Iris pigment epithelial cell (primary cell): ENCODE measurements around the gene CCDC6.
"Not testable (repeated sequence)": the region's sequence is repeated elsewhere in the genome, so short reads cannot be mapped to it uniquely, and the experiment has no call there.

Experiments
- DNase-seq: peaks from one replicate; pipeline ENCODE4 v3.0.0-alpha.2; 2011; ENCODE audit warnings: low read depth

The CCDC6 gene

GRCh38 chr10:59880971-59881510 lies 25.3 kb downstream of the CCDC6 start:
- no peak for DNase-seq

- DNase-seq, result no peak
Measured at GRCh38 chr10:59880019-59880717, 26.2 kb downstream of the CCDC6 start.

GRCh38 chr10:59879363-59879913 lies 26.9 kb downstream of the CCDC6 start:
- DNase-seq, result no peak

GRCh38 chr10:59878915-59879314 lies 27.4 kb downstream of the CCDC6 start:
- no peak for DNase-seq

- DNase-seq, result no peak
Measured at GRCh38 chr10:59878289-59878688, 28.1 kb downstream of the CCDC6 start.

- peak; percentile 92 for DNase-seq
Measured at GRCh38 chr10:59877191-59877671, 29.1 kb downstream of the CCDC6 start.

GRCh38 chr10:59876695-59877094 lies 29.7 kb downstream of the CCDC6 start:
- peak; percentile 57 for DNase-seq

GRCh38 chr10:59876208-59876607 lies 30.1 kb downstream of the CCDC6 start:
- DNase-seq, result not testable (repeated sequence)

- DNase-seq, result no peak
Measured at GRCh38 chr10:59873896-59874295, 32.5 kb downstream of the CCDC6 start.

GRCh38 chr10:59872892-59873463 lies 33.4 kb downstream of the CCDC6 start:
- peak; percentile 97 for DNase-seq

- no peak for DNase-seq
Measured at GRCh38 chr10:59870152-59870551, 36.2 kb downstream of the CCDC6 start.

- DNase-seq, result no peak
Measured at GRCh38 chr10:59869594-59869940, 36.8 kb downstream of the CCDC6 start.

- DNase-seq, result no peak
Measured at GRCh38 chr10:59868696-59869593, 37.4 kb downstream of the CCDC6 start.

- DNase-seq, result no peak
Measured at GRCh38 chr10:59867590-59867989, 38.8 kb downstream of the CCDC6 start.

- peak; percentile 65 for DNase-seq
Measured at GRCh38 chr10:59865101-59865500, 41.3 kb downstream of the CCDC6 start.

GRCh38 chr10:59864141-59864962 lies 42.0 kb downstream of the CCDC6 start:
- no peak for DNase-seq

- DNase-seq, result no peak
Measured at GRCh38 chr10:59859570-59859969, 46.8 kb downstream of the CCDC6 start.

GRCh38 chr10:59857921-59858320 lies 48.4 kb downstream of the CCDC6 start:
- DNase-seq, result no peak

- peak; percentile 7 for DNase-seq
Measured at GRCh38 chr10:59857049-59857448, 49.3 kb downstream of the CCDC6 start.

- no peak for DNase-seq
Measured at GRCh38 chr10:59856104-59856503, 50.3 kb downstream of the CCDC6 start.

GRCh38 chr10:59854571-59854970 lies 51.8 kb downstream of the CCDC6 start:
- no peak for DNase-seq
